GM11168 (cell line): ENCODE results near the gene THOC1.

Source experiments
- in situ Hi-C: fragments of 300-500 bp; cut with MboI; formaldehyde crosslinking; loops from one replicate; pipeline ENCODE4 v1.12.0; 2022; ENCODE audit warnings: low sequenced_read_pairs; ENCODE audit not compliant: unreplicated experiment

Gene THOC1

DNA sequence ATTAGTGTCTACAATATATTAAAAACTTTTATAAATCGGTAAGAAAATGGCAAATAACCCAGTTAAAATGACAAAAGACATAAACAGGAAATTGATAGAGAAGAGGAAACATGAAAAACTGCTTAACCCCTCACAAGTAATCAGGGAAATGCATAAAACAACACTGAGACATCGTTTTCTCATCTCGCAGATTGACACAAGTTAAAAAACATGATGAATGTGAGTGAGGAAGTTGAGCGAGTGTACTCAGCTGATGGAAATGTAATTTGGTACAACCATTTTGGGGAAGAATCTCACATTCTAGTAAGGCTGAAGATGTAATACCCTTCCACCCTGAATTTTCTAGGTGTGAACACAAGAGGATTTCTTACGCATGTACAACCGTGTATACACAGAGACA, 18.0 kb upstream of the THOC1 start:
- in situ Hi-C loops = no loop called here

DNA sequence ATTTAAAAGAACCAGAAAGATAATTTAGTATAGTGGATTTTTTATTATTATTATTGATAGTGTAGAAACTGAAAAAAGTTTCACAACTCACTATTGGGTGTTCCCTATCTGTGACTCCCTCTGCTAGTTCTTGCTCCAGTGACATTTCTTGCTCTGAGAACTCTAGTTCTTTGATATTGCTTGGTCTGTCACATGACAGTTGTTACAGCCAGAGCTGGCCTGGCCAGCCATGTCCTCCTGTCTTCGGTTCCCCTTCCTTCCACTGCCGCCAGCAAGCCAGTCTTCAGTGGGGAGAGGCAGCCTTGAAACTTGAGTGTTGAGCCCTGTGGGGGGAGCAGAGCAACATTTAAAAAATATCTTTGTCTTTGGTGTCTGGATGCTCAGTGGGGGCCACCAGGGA, 7.6 kb upstream of the THOC1 start:
- in situ Hi-C loops = no loop called here

DNA sequence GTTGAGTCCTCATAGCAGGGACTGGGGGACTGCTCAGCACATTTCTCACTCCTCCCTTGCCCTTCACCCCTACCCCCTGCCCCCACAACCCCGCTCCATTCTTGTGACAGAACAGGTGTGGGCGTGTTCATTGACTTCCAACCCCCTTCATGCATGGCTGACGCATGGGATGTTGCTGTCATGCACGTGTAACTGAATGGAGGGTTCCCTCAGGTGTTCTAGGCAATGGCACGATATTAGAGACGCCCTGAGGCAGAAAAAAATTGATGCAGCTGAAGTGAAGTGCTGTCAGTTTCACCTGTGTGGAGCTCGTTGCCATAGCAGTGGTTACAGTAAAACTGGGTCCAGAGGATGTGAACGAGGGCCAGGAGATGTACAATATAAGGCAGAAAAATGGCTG, 6.5 kb upstream of the THOC1 start:
- in situ Hi-C loops = no loop called here

DNA sequence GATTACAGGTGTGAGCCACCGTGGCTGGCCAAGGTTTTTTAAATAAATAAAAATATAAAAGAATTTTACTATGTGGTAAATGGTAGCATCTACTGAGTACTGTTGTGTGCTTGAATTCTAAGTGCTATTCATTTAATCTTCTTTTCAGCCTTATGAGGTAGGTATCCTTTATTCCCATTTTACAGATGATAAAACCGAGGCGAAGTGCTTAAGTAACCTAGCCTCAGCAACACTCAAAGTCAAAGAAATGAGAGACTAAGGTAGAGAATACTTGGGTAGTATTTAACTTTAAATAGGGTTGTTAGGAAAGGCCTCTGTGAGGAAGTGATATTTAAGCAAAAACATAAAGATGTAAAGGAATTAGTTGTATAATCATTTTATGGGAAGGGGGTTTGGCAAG, 5.7 kb upstream of the THOC1 start:
- in situ Hi-C loops = no loop called here

DNA sequence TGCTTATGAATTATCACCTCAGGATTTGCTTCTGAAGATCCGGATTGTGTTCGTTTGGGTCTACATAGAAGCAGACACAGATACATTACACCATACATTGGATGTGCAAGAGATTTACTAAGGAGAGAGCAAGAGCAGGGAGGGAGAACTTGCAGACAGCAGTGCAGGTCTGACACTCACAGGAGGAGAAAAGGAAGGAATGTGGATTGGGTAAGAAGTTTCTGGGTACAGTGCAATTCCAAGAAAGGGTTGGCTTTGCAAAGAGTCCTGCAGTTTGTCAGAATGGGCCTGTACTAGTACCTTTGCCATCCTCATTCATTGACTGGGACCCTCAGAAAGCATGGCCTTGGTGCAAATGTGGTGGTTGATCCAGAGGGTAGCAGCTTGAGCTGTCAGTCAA, 4.8 kb upstream of the THOC1 start:
- in situ Hi-C loops = no loop called here

DNA sequence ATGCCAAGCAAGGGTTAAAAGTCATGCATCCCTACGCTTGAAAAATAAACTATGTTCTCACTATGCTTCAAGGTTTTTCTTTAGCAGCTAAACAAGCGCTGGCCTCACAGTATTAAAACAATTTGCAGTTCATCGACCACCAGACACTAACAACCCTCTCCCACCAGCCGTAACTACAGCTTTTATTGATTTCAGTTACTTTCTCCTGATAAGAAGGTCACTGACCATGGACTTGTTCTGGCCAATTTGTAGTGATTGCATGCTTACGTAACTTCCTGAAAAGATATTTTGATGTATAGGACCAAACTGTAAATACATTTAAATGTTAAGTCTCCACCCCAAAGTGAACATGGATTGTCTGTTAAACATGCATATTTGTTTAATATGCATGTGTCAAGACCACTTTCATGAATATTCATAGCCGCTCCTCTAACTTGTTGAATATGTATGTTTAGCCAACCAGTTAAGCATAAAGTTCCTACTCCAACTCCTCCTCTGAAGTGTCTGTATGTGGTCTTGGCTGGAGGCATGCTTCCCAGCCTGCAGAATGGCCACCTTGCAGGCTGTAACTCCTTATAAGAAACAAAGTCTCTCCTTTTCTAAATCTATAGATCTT, 1.7 kb upstream of the THOC1 start:
- in situ Hi-C loops = no loop called here

DNA sequence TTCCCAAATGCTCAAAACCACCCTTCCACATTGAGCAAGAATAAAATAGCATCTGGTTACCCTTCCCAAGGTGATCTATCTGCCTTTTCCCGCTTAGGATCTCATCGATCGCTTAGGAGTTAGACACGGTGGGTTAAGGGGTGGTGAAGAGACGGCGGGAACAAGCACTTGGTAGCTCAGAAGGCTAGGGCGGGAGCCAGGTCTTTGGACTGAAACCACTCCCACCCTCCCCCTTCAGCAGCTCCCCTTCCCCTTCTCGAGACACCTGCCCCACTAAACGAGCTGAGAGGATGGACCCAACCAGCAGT, 513 bp downstream of the THOC1 start:
- in situ Hi-C loops = no loop called here

DNA sequence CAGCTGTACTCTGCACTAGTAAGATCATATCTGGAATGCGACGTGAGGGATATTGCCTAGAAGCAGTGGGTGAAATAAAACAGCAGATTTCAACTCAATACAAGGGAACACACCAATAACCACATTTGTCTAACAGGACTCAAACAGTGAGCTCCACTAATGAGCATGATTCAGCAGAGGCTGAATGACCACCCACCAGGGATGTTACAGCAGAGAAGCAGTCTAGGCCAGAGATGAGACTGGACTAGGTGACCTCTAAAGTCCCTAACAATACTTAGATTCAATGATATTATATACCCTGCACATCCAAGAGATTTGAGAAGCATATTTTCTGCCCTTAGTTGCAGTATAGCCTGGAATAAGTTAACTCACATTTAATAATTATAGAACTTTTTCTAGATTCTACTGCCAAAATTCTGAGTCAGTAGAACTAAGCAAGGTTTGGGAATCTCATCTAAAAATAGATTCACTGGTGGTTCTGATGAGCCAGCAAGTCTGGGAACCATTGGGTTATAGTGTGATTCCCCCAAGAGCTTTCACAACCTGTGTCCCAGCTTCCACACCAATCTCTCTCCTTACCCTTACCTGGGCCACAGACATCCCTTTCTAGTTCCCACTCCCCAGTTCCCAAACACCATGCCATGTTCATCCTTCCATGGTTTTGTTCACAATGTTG, 6.3 kb downstream of the THOC1 start:
- in situ Hi-C loops = no loop called here

DNA sequence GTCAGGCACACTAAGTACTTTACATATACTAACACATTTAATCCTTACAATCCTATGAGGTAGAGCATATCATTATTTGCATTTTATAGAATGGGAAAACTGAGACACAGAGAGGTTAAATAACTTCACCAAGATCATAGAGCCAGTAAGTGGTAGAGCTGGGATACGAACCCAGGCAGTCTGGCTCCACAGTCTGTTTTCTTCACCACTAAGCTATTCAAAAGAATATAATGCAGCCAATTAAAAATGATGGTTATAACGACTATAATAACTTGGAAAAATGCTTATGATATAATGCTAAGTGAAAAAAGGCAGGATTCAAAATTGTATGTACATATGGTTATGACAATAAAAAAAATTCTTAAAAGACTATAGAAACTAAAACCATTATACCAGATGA, 7.3 kb downstream of the THOC1 start:
- in situ Hi-C loops = no loop called here

DNA sequence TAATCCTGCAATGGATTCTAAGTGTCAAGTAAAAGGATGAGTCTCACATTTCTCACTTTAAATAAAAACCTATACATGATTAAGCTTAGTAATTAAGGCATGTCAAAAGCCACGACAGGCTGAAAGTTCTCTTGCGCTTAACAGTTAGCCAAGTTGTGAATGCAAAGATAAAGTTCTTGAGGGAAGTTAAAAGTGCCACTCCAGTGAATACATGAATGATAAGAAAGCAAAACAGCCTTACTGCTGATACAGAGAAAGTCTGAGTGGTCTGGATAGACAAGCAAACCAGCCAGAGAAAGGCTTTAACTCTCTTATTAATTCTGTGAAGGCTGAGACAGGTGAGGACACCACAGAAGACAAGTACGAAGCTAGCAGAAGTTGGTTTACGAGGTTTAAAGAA, 12.7 kb downstream of the THOC1 start:
- in situ Hi-C loops = no loop called here

DNA sequence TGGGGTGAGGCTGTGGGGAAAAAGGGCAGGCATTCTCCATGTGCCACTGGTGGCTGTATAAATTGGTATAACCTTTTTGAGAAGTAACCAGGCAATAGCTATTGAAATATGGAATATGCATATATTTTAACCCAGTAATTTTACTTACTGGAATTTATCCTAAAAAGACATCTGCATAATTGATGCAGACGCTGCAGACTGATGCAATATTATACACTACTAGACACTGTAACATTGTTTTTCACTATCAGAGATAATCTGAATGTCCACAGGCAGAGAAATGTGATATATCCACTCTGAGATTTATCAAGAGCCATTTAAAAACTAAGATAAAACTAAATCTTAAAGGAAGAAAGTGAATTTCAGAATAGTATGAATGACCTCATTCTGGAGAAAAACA, 14.7 kb downstream of the THOC1 start:
- in situ Hi-C loops = no loop called here

DNA sequence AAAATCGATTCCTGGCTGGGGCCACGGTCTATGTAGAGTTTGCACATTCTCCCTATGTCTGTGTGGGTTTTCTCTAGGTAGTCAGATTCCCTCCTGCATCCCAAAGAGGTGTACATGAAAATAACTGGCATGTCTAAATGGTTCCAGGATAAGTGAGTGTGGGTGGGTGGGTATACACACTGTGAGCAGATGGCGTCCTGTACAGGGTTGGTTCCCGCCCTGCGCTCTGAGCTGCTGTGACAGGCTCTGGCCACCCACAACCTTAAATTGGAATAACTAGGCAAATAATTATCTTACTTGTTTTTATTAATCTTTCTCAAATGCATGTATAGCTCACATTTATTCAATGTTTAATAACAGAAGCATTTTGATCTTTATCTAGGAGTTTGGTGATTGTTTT, 16.3 kb downstream of the THOC1 start:
- in situ Hi-C loops = no loop called here

DNA sequence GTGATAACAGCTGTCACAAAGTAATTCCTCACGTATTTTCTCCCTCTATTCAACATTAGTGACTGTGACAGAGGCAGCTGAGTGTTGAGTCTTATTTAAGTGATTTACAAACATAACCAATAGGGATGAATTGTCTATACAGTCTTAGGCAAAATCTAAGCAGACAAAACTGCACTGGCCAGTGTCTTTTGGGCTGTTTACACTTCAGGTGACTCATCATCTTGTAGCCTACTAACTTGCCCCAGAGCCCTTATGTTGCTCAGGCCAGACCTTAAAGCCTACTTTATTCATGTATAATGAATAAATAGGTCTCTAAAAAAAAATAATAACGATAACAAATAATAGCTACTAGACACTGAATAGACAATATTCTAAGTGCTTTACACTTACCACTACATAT, 17.2 kb downstream of the THOC1 start:
- in situ Hi-C loops = no loop called here

DNA sequence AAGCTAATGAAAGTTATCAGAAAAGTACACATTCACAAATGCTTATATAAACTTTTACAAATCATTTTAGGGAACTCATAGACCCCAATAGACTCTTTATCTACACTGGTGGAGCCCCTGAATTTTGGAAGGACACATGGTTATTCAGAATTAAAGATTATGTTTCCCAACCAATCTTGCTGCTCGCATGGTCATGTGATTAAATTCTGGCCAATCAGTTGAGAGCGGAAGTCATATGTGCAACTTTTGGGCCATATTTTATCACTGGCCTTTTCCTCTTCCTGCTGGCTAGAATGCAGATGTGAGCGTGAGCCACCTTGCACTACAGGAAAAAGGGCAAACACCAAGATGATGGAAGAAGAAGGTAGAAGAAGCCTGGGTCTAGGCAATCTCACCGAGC, 19.8 kb downstream of the THOC1 start:
- in situ Hi-C loops = no loop called here

DNA sequence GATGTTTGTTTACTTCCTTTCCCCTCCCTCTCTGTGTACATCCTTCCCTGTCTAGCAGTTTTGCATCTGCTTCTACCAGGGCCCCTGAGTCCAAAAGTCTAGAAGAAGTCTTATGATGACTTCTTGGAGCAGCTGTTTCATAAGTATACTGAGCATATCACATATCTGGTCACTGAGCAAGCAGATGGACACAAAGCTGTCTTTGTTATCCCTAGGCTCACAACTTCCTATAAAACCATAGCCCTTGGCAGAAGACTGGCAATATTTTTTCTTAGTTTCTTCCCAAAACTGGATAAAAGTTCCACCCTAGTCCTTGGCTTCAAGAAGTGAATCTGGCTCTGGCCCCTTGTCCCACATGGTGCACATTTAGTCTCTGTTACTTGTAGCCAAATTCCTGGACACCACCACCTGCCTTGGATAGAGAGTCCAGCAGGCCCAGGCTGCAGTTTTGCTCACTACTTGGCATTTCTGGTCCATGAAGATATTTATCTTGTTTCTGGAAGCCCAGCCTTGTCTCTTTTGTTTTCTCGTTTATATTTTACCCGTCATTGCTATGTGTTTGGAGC, 22.5 kb downstream of the THOC1 start:
- in situ Hi-C loops = no loop called here

DNA sequence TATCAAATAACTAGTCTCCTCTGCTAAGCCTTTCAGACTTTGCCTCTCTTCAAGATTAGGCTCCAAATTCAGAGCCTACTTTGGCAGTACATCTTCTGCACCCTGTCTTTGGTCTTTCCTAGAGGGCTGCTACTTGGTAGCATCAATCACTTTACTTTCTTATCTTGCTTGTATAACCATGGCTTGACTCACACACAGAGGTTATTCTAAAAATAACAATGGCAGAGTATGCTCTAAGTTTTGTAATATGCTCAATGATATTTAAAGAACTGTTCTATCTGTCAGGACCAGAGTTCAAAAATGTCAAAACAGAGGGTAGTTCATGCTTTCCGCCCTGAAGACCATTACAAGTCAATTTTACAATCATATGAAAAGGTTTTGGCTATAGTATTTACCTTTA, 27.7 kb downstream of the THOC1 start:
- in situ Hi-C loops = no loop called here

DNA sequence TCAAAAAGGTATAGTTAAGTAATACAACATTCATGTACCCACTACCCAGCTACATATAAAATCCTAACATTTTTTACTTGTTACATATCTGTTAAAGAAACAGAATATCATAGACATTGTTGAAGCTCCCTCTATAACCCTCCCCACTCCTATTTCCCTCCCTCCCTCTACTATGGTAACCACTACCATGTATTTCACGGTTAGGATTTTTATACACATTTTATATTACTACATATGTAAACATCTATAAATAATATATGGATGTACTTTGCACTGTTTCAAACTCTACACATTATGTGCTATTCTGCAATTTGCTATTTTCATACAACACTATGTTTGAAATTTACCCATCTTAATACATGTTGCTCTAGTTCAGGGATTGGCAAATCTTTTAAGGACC, 36.3 kb downstream of the THOC1 start:
- in situ Hi-C loops = no loop called here

DNA sequence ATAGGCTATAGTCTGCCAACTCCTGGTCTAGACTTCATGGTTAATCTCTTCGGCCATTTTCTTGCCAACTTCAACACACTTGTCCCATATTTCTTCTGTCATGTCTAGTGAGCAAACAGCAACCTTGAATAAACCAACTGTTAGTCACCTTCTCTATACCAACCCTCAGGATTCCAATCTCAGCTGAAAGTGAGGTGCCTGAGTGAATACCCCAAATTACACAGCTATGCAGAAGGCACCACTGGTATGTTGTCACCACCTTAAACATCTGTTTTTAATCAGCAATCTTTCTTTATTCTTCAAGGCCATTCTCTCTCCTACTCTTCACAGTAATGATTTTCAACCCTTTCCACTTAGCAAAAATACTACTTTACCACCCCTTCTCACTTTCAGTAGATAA, 39.3 kb downstream of the THOC1 start:
- in situ Hi-C loops = no loop called here

DNA sequence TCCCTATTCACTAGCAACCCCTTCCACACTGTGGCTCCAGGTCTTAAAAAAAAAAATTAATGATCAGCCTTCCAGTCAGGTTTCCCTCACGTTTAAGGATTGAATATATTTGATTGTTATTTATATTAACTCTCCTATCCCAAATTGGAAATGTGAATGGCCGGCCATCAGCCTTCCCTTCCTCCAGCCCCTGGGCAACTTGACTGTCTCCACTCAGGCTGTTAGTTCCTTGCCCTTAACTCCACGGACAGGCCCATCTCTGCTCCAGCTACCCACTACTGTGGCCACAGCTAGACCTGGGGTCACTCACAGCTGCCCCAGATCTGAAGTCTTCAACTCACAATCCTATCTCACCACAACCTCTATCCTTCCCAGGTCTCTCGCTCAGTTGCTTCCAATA, 39.9 kb downstream of the THOC1 start:
- in situ Hi-C loops = no loop called here

DNA sequence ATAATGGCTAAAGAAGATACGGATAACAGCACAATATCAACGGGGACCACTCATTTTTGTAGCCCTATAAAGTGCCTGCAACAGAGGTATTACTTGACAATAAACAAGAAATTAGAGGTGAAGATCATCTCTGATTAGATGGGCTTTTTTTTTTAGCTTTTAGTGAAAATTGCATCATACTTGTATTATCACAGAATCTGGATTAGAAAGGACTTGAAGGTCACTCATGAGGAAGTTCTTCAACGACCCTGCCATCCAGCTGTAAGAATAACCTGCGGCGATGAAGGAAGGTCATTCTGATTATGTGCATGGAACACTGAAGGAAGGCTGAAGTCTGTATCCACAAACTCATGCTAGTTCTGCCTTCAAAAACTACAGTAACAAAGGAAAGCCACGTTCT, 40.5 kb downstream of the THOC1 start:
- in situ Hi-C loops = no loop called here

DNA sequence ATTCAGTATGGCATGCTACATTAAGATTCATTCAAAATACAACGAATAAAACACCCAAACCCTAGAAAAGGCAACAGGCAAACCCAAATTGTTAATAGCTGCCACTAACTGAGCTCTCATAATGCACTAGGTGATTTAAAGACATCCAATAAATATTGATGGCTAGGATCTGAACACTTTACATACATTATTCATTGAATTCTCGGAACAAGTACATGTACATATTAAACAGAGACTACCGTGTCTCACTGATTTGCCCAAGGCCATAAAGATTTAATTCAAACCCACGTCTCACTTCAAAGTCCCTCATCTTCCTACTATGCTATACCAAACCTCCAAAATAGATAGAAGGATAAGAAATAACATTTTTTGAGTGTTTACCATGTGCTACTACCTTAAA, 42.1 kb downstream of the THOC1 start:
- in situ Hi-C loops = no loop called here

DNA sequence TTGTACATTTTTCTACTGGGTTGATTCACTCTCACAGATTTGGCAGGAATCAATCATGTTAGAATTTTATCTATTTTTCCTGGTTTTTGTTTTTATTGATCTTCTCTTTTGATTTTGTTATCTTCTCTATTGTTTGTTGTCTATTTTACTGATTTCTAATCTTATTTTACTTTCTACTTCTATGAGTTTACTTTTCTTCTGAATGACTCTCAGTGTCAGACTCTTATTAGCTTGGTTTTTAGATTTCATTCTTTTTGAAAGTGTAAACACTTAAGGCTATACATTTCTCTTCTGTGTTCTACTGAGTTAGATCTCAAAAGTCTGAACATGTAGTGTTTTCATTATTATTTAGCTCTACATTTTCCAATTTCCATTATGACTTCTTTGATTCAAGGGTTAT, 47.1 kb downstream of the THOC1 start:
- in situ Hi-C loops = no loop called here
